Measurements from ENCODE around the gene MSANTD4. TPM values are rescaled to one million over a fixed set of nuclear protein-coding genes. Genes with fewer than 3 reads are reported as not detected.

Gene MSANTD4
- total RNA-seq, 4 donors from 2014 or later, result 22.8 to 57.7 (median 31.6) TPM

GRCh38 chr11:106043540-106043939, 21.5 kb upstream of the MSANTD4 start:
- no peaks in the 10 kb centered on the region for H3K27me3 ChIP-seq
- no peaks in the 10 kb centered on the region for H3K9me3 ChIP-seq
- no peaks in the 10 kb centered on the region for H3K36me3 ChIP-seq
- TF ChIP-seq, protein P1, sequence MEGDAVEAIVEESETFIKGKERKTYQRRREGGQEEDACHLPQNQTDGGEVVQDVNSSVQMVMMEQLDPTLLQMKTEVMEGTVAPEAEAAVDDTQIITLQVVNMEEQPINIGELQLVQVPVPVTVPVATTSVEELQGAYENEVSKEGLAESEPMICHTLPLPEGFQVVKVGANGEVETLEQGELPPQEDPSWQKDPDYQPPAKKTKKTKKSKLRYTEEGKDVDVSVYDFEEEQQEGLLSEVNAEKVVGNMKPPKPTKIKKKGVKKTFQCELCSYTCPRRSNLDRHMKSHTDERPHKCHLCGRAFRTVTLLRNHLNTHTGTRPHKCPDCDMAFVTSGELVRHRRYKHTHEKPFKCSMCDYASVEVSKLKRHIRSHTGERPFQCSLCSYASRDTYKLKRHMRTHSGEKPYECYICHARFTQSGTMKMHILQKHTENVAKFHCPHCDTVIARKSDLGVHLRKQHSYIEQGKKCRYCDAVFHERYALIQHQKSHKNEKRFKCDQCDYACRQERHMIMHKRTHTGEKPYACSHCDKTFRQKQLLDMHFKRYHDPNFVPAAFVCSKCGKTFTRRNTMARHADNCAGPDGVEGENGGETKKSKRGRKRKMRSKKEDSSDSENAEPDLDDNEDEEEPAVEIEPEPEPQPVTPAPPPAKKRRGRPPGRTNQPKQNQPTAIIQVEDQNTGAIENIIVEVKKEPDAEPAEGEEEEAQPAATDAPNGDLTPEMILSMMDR (IDR thresholded peaks at IDR 0.05), result no peak
- TF ChIP-seq POLR2A (IDR thresholded peaks at IDR 0.05), result no peak
- DNase-seq, result no peak
- no peaks in the 10 kb centered on the region for H3K4me1 ChIP-seq
- no peak overlapping the region for H3K4me3 ChIP-seq
- intact Hi-C loops (cut with DNase I; ENCODE audit: low total_unique reads), result no loop called here
- no peak overlapping the region for H3K27ac ChIP-seq

GRCh38 chr11:106032861-106033260, 10.8 kb upstream of the MSANTD4 start:
- H3K4me1 ChIP-seq, result no peaks in the 10 kb centered on the region
- intact Hi-C loops (cut with DNase I; ENCODE audit: low total_unique reads), result no loop called here
- no peak overlapping the region for H3K27ac ChIP-seq
- no peaks in the 10 kb centered on the region for H3K36me3 ChIP-seq
- H3K9me3 ChIP-seq, result no peaks in the 10 kb centered on the region
- no peak for DNase-seq
- TF ChIP-seq, protein P1 (IDR thresholded peaks at IDR 0.05), result no peak
- TF ChIP-seq POLR2A (IDR thresholded peaks at IDR 0.05), result no peak
- H3K4me3 ChIP-seq, result no peak overlapping the region
- H3K27me3 ChIP-seq, result no peaks in the 10 kb centered on the region

DNA sequence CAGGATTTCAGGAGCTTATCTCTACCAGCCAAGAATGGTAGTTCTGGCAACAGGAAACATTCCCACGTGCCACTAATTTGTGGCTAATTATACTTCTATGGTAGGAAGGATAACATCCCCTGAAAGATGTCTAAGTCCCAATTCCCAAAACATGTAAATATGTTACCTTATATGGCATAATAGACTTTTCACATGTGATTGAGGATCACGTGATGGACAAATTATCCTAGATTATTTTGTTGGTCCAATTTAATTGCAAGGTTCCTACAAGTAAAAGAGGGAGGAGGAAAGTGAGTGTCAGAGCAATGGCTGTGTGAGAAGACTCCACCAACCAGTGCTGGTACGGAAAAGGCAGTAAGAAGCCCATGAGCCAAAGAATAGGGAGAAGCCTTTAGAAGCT, 9.9 kb upstream of the MSANTD4 start:
- no peaks in the 10 kb centered on the region for H3K36me3 ChIP-seq
- intact Hi-C loops (cut with DNase I; ENCODE audit: low total_unique reads), result no loop called here
- TF ChIP-seq, protein P1 (IDR thresholded peaks at IDR 0.05), result no peak
- no peak for TF ChIP-seq POLR2A (IDR thresholded peaks at IDR 0.05)
- H3K9me3 ChIP-seq, result no peaks in the 10 kb centered on the region
- H3K4me3 ChIP-seq, result no peak overlapping the region
- H3K27me3 ChIP-seq, result no peaks in the 10 kb centered on the region
- H3K4me1 ChIP-seq, result no peaks in the 10 kb centered on the region
- no peak for DNase-seq
- H3K27ac ChIP-seq, result no peak overlapping the region

DNA sequence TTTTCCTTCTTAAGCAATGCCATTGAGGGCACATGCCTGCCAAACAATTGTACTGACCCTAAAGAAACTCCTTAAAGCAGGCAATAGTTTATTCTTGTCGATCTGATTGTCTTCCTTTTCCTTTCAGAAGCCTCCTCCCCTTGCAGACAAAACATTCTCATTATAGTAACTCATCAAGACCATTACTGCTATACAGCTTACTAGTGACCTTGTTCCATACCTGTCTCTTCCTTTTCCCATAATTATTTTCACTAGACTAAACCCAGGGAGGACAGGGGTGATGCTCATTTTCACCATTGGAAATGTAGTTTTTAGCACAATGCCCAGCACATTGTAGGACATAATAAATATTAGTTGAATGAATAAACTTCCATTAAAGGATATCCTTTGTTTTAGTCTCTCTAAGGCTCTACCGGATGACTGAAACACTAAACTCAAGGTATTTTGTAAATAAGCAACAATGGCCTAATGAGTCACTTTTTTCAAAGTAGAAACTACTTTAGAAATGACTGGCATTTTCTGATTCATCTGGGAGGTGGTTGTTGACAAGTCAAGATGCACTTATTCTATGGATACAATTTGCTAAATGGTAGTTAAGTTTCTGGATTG, 9.3 kb upstream of the MSANTD4 start:
- intact Hi-C loops (cut with DNase I; ENCODE audit: low total_unique reads), result no loop called here
- TF ChIP-seq, protein P1 (IDR thresholded peaks at IDR 0.05), result no peak
- no peak for TF ChIP-seq POLR2A (IDR thresholded peaks at IDR 0.05)

GRCh38 chr11:106030609-106031008, 8.6 kb upstream of the MSANTD4 start:
- Histone ChIP-seq H3K4me3 (no peak overlapping the region), H3K36me3 (no peaks in the 10 kb centered on the region), H3K27ac (no peak overlapping the region), H3K4me1 (no peaks in the 10 kb centered on the region), H3K27me3 (no peaks in the 10 kb centered on the region), H3K9me3 (no peaks in the 10 kb centered on the region)
- intact Hi-C loops (cut with DNase I; ENCODE audit: low total_unique reads), result no loop called here
- TF ChIP-seq, protein P1 (IDR thresholded peaks at IDR 0.05), result no peak
- no peak for TF ChIP-seq POLR2A (IDR thresholded peaks at IDR 0.05)
- no peak for DNase-seq

More for the DNA sequence above, 9.3 kb upstream of the MSANTD4 start:
- no peaks in the 10 kb centered on the region for H3K9me3 ChIP-seq
- H3K36me3 ChIP-seq, result no peaks in the 10 kb centered on the region
- H3K27me3 ChIP-seq, result no peaks in the 10 kb centered on the region
- H3K4me1 ChIP-seq, result no peaks in the 10 kb centered on the region
- DNase-seq, result no peak
- no peak overlapping the region for H3K4me3 ChIP-seq
- no peak overlapping the region for H3K27ac ChIP-seq
